HFF-Myc (cell line): ENCODE results near the gene SECISBP2.

ENCODE experiments used
- DNase-seq: peaks from one replicate; pipeline ENCODE4 v3.0.0-alpha.2; 2011; ENCODE audit warnings: low read depth; ENCODE audit errors: extremely low read depth
- H3K4me3 ChIP-seq: replicated peaks from 2 replicates; pipeline ENCODE4 v1.5.1; 2011; ENCODE audit warnings: low read depth, mild to moderate bottlenecking, control low read depth, low read length
- TF ChIP-seq, protein P1 (sequence below): IDR thresholded peaks from 2 replicates; pipeline ENCODE4 v1.5.1; 2012; ENCODE audit warnings: mild to moderate bottlenecking, low read depth, low read length, control low read depth; ENCODE audit errors: missing control alignments

The SECISBP2 gene

GRCh38 chr9:89317282-89317681, 1.0 kb upstream of the SECISBP2 start:
- no peak for DNase-seq
- TF ChIP-seq, protein P1, sequence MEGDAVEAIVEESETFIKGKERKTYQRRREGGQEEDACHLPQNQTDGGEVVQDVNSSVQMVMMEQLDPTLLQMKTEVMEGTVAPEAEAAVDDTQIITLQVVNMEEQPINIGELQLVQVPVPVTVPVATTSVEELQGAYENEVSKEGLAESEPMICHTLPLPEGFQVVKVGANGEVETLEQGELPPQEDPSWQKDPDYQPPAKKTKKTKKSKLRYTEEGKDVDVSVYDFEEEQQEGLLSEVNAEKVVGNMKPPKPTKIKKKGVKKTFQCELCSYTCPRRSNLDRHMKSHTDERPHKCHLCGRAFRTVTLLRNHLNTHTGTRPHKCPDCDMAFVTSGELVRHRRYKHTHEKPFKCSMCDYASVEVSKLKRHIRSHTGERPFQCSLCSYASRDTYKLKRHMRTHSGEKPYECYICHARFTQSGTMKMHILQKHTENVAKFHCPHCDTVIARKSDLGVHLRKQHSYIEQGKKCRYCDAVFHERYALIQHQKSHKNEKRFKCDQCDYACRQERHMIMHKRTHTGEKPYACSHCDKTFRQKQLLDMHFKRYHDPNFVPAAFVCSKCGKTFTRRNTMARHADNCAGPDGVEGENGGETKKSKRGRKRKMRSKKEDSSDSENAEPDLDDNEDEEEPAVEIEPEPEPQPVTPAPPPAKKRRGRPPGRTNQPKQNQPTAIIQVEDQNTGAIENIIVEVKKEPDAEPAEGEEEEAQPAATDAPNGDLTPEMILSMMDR, result no peak
- peak overlapping the region; percentile 48 for H3K4me3 ChIP-seq

DNA sequence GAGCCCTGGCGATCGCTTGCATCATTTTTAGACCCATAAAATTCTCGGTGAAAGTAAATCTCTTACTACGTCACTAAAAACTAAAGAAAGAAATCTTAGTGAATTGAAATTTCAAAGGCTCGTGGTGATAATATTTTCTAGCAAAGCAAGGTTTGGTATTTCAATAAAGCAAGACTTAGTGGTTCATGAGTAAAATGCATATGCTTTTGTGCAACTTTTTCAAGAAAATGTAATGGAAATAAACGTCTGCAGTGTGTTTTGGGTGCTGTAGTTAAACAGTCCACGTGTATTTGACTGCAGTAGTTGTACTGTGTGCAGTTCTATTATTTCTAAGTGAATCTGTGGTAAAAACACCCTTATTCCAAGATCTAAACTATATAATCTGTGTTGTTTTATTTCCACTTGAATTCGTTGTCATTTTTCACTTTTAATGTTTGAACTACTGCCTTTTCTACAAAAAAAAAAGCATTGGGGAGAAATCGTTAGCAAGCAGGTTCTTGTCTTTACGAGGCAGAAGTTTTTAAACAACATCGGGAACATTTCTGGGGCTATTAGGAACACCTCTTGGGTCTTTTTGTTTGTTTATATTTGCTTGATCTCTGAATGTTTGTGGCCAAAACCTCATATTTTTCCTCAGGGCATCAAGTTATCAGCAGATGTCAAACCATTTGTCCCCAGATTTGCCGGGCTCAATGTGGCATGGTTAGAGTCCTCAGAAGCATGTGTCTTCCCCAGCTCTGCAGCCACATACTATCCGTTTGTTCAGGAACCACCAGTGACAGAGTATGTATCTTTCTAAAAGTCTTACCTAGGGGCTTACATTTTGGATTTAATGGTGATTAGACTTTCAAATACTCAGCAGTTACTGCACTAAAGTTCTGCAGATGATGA, 960 bp downstream of the SECISBP2 start:
- DNase-seq, result no peak
- TF ChIP-seq, protein P1, result no peak
- peak overlapping the region; percentile 48 for H3K4me3 ChIP-seq

DNA sequence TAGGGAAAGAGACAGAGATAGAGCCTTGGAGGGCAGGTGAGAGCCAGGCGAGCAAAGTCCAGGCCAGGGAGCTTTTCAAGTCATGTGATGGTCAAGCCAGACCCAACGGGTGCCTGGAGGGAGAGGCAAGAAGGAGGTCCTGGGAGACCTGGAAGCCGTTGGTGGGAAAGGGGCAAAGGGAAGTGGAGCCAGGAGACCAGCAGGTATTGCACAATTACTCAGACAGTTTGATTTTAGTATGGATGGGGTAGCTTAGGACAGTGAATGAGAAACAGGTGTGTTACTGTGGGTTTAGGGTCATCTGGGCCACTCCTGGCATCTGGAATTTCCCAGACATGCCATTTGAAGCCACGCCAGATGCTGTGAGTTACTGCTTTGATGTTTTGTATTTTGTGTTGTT, 5.1 kb downstream of the SECISBP2 start:
- H3K4me3 ChIP-seq, result no peak overlapping the region
- TF ChIP-seq, protein P1, result no peak
- peak; percentile 60 for DNase-seq

DNA sequence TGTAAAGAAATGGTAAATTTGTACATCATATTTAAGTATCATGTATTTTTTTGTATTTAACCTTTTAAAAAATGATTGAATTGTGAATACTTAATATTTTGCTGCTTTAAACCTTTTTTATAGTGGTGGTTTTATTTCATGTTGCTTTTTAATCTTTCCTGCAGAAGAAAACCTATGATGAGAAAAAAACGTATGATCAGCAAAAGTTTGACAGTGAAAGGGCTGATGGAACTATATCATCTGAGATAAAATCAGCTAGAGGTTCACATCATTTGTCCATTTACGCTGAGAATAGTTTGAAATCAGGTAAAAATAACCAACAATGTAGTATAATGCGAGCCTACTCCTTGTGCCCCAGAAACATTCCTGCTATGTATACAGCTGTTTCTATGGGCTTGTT, 7.4 kb downstream of the SECISBP2 start:
- H3K4me3 ChIP-seq, result no peak overlapping the region
- no peak for DNase-seq
- TF ChIP-seq, protein P1, result no peak

GRCh38 chr9:89328064-89328463, 9.8 kb downstream of the SECISBP2 start:
- TF ChIP-seq, protein P1, result no peak
- DNase-seq, result no peak
- H3K4me3 ChIP-seq, result no peak overlapping the region

DNA sequence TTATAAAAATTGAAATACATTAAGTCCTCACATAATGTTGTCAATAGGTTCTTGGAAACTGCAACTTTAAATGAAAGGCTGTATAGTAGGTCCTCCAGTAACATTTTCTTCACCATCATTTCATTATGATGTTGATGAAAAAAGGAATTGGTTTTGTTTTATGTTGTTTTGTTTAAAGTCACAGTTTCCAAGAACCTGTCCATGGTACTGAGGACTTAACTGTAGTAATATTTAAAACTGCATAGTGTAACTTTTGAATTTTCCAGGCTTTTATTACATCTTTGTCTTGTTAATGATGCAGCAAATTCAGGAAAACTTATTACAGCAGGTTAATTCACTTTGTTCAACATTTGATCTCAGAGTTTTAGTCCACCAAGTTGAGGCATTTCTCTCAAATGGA, 11.6 kb downstream of the SECISBP2 start:
- DNase-seq, result no peak
- TF ChIP-seq, protein P1, result no peak
- H3K4me3 ChIP-seq, result no peak overlapping the region
